ENCODE data around the gene CCND3.
A peak's percentile ranks its signal among the peaks of the same experiment; 100 is the strongest.

CCND3 gene

DNA sequence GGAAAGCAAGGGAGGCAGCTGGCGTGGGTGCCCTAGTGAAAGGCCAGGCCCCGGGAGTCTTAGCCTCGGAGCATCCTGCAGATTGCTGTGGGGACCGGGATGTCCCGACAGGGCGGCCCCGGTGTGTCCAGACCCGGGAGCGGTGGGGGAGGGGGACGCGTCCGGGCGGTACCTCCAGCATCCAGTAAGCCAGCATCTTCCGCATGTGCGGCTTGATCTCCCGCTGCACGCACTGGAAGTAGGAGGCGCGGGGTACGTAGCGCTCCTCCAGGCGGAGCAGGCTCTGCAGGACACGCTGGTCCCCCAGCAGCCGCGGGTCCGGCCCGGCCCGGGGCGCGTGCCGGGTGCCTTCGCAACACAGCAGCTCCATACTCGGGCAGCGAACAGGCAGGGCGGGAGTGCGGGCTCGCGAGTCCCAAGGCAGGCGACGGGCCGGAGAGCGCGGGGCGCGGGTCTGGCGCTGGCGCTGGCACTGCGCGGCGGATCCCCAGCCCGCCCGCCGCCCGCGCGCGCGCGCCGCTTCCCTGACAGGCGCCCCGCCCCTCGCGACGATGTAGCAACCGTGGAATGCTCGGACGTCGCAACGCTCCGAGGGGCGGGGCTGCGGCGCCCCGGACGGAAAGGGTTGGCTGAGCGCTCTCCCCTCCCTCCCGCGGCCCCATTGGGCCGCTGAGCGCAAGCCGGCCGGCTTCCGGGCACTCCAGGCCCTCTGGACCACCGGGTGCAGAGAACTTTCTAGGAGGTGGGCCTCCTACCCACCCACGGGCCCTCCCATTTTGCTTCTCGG lies at the start of gene CCND3:
CCND3 (minus strand) TSS at position 529 of the 787 bp plus-strand sequence; CDS start at position 370, 159 bp downstream.
- peak; percentile 88 for DNase-seq (ENCODE audit: low spot score)

DNA sequence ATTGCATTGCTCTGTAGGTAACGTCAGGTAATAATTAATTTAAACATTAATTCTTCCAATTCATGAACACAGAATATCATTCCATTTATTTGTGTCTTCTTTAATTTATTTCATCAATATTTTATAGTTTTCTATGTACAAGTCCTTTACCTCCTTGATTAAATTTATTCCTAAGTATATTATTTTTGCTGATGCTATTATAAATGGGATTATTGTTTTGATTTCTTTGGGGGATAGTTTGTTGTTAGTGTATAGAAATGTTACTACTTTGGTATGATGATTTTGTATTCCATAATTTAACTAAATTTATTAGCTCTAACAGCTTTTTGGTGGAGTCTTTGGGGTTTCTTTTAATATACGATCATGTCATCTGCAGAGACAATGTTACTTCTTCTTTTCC lies 44.7 kb upstream of the CCND3 start:
- no peak for DNase-seq (ENCODE audit: low spot score)

DNA sequence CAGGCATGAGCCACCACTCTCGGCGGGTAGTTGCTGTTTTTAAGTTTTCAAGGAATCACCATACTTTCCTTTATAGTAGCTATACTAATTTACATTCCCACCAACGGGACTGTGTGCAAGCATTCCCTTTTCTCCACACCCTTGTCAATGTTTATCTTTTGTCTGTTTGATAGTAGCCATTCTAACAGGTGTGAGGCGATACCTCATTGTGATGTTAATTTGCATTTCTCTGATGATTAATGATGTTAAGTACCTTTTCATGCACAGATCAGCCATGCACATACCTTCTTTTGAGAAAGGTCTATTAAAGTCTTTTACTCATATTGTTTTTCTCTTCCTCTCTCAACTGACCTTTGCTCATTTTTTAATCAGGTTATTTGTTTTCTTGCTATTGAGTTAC lies 43.0 kb upstream of the CCND3 start:
- DNase-seq (ENCODE audit: low spot score) = no peak

DNA sequence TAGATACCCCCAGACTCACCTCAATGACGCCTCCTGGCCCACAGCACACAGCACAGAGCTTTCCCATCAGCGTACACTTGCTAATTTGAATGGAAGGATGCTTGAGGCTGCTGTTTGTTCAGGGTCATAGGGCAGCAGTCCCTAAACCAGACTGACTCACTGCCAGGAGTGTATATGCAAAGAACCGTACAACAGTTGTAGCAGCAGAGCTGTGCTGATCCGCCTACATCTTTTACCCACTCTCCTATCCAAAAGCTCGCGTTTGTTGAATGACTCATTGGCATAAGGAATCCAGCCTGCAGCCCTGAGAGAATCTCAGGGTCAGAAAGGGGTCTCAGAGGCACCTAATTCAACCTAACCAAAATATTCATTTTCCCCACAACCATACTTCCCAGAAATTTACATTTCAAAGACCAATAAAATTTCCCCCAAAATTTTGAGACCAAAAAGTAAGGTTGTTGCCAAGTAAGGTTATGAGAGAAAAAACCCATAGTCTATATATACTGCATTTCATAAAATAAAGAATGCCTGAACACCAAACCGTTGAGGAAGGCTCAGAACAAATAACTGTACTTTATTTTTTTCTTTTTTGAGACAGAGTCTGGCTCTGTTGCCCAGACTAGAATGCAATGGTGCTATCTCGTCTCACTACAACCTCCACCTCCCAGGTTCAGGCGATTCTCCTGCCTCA lies 35.3 kb upstream of the CCND3 start:
- no peak for DNase-seq (ENCODE audit: low spot score)

DNA sequence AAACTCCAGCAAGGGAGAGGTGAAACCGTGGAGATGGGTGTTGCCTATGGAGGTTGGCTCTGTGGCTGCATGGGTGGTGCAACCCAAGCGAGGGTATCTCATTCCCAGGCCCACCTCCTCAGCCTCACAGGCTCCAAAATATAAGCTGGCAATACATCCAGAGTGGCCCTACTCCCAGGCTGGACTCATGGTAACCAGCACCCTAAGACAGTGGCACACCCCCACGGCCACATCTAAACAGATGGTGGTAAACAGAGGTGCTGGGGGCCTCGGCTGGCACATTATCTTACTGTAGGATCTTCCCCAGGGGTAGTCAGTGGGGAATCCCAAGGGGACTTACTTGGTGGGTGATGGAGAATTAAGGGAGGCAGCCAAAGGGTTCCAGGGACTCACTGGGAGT lies 33.7 kb upstream of the CCND3 start:
- DNase-seq (ENCODE audit: low spot score) = no peak

GRCh38 chr6:41974281-41974825 lies 32.7 kb upstream of the CCND3 start:
- DNase-seq (ENCODE audit: low spot score) = no peak

- no peak for DNase-seq (ENCODE audit: low spot score)
These were observed 31.2 kb upstream of the CCND3 start for GRCh38 chr6:41972826-41973225.

DNA sequence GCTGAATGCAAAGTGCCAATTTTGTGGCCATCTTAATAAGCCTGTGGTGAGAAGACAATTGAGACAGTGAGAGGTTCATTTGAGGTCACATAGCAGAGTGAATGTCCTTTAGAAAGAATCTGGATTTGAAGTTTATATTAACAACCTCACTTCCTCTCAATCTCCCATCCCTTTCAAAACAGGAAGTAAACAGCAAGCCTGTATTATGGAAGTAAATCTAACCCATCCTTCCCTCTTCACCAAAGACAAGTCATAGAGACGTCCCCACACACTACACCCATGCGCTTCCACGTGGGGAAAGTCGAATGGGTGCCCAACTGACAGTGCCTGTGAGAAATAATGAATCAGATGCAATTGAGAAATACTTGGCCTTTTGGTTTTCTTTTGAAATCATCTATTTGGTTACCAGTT lies 28.8 kb upstream of the CCND3 start:
- no peak for DNase-seq (ENCODE audit: low spot score)

DNA sequence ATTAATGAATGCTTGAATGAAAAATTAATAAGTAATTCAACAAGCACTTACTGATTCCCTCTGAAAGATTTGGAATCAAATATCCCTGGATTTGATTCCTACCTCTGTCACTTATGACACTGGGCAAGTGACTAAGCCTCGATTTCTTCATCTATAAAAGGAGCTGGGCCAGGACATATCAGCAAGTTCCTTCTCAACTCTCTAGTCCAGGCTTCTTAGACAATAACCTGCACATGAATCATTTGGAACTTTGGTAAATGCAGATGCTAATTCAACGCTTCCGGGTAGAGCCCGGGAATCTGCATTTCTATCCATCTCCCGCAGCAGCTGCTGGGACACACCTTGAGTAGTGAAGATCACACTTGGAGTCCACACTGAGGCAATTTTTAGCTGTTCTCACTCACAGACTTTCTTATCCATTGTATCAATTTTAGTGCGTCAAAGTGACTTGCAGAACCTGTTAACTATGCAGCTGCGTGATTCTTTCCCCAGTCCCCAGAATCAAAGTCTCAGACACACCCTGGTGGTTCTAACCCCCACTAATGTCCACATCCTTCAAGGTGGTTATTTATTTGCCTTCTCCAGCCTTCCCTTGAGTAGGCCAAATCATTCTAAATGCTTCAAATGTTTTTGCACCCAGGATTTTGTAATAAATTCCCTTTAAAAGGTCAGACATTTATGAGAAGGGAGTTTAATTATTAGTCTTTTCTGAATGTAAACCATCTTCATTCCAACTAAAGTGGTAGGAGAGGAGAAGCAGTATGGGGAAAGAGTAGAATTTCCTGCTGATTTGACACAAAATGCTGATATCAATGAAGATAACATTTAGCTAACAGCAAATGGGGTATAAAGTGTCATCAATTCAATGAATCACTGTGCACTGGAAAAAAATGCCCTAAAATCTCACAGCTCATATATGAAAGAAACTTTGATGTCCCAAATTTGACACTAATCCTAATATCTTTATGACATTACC lies 26.0 kb upstream of the CCND3 start:
- DNase-seq (ENCODE audit: low spot score) = no peak

DNA sequence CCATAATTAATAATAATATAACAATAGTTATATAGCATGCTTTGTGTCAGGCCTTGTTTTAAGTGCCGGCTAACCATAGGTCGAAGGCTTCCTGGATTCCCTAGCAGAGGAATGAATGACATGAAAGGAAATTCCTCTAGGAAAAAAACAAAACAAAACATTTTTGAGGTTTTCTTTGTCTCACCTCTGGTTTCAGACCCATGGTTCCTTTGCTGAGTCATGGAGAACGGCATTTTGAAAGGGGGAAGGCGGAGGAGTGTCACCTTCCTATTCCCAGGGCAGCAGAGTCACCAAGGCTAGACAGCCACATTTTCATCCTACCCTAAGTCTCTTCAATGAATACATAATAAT lies 25.3 kb upstream of the CCND3 start:
- DNase-seq (ENCODE audit: low spot score) = no peak

- DNase-seq (ENCODE audit: low spot score) = no peak
These were observed 24.8 kb upstream of the CCND3 start for GRCh38 chr6:41966214-41966920.

GRCh38 chr6:41965429-41966213 lies 24.0 kb upstream of the CCND3 start:
- peak; percentile 80 for DNase-seq (ENCODE audit: low spot score)

- DNase-seq (ENCODE audit: low spot score) = no peak
These were observed 22.7 kb upstream of the CCND3 start for GRCh38 chr6:41964201-41964887.

GRCh38 chr6:41963371-41963770 lies 21.8 kb upstream of the CCND3 start:
- DNase-seq (ENCODE audit: low spot score) = no peak

DNA sequence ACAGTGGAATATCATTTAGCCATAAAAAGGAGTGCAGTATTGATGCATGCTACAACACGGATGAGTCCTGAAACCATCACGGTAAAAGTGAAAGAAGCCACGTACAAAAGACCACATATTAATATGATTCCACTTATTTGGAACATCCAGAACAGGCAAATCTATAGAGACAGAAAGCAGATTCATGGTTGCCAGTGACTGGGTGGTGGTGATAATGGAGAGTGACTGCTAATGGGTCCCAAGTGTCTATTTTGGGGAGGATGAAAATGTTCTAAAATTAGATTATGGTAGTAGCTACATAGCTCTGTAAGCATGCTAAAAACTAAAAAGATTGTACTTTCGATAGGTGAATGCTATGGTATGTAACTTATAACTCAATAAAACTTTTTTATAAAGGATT lies 18.4 kb upstream of the CCND3 start:
- DNase-seq (ENCODE audit: low spot score) = no peak

- no peak for DNase-seq (ENCODE audit: low spot score)
These were observed 16.6 kb upstream of the CCND3 start for GRCh38 chr6:41958022-41958856.

GRCh38 chr6:41957117-41957516 lies 15.5 kb upstream of the CCND3 start:
- DNase-seq (ENCODE audit: low spot score) = no peak

- no peak for DNase-seq (ENCODE audit: low spot score)
These were observed 13.8 kb upstream of the CCND3 start for GRCh38 chr6:41955412-41955811.

- DNase-seq (ENCODE audit: low spot score) = no peak
These were observed 13.1 kb upstream of the CCND3 start for GRCh38 chr6:41954668-41955067.
